BE2C (cell line): ENCODE data around the gene PTPRN2.

Experiments used
- DNase-seq: peaks from one replicate; pipeline ENCODE4 v3.0.0-alpha.2; 2020
- H3K27me3 ChIP-seq: fragments of 250-450 bp; sonication (Bioruptor Pico); 2 replicates; pipeline ENCODE4 v1.5.1; 2020; ENCODE audit warnings: mild to moderate bottlenecking
- H3K36me3 ChIP-seq: fragments of 250-450 bp; sonication (Bioruptor Pico); 2 replicates; pipeline ENCODE4 v1.5.1; 2020; ENCODE audit warnings: mild to moderate bottlenecking
- H3K4me1 ChIP-seq: fragments of 250-450 bp; sonication (Bioruptor Pico); 2 replicates; pipeline ENCODE4 v1.5.1; 2020
- H3K4me3 ChIP-seq: 2 replicates; pipeline ENCODE4 v1.5.1; 2011; ENCODE audit warnings: low read depth, low read length
- H3K9me3 ChIP-seq: fragments of 250-450 bp; sonication (Bioruptor Pico); 2 replicates; pipeline ENCODE4 v1.5.1; 2020
- CTCF ChIP-seq: IDR thresholded peaks from 2 replicates; pipeline ENCODE4 v1.5.1; 2012; ENCODE audit warnings: mild to moderate bottlenecking, low read depth, low read length

The PTPRN2 gene

GRCh38 chr7:157555313-157555712 is 1032.3 kb downstream of the PTPRN2 start:
- H3K36me3 ChIP-seq, result no peaks in the 10 kb centered on the region
- H3K27me3 ChIP-seq, result no peaks in the 10 kb centered on the region
- DNase-seq, result no peak
- no peak for TF ChIP-seq CTCF
- H3K4me1 ChIP-seq, result no peaks in the 10 kb centered on the region
- no peak overlapping the region for H3K4me3 ChIP-seq
- H3K9me3 ChIP-seq, result no peaks in the 10 kb centered on the region

- Histone ChIP-seq H3K36me3 (no peaks in the 10 kb centered on the region), H3K27me3 (no peaks in the 10 kb centered on the region), H3K4me1 (no peaks in the 10 kb centered on the region), H3K9me3 (no peaks in the 10 kb centered on the region), H3K4me3 (no peak overlapping the region)
- no peak for TF ChIP-seq CTCF
- DNase-seq, result no peak
Observed at GRCh38 chr7:157554393-157555238, 1033.0 kb downstream of the PTPRN2 start.

GRCh38 chr7:157553256-157553655 is 1034.4 kb downstream of the PTPRN2 start:
- no peaks in the 10 kb centered on the region for H3K27me3 ChIP-seq
- TF ChIP-seq CTCF, result no peak

GRCh38 chr7:157552295-157552993 is 1035.2 kb downstream of the PTPRN2 start:
- Histone ChIP-seq H3K9me3 (no peaks in the 10 kb centered on the region), H3K36me3 (no peaks in the 10 kb centered on the region), H3K4me3 (no peak overlapping the region), H3K27me3 (no peaks in the 10 kb centered on the region), H3K4me1 (no peaks in the 10 kb centered on the region)
- DNase-seq, result no peak
- no peak for TF ChIP-seq CTCF

More at GRCh38 chr7:157553256-157553655, 1034.4 kb downstream of the PTPRN2 start:
- Histone ChIP-seq H3K4me3 (no peak overlapping the region), H3K36me3 (no peaks in the 10 kb centered on the region), H3K4me1 (no peaks in the 10 kb centered on the region), H3K9me3 (no peaks in the 10 kb centered on the region)
- DNase-seq, result no peak

GRCh38 chr7:157551325-157552070 is 1036.1 kb downstream of the PTPRN2 start:
- no peak for TF ChIP-seq CTCF
- H3K27me3 ChIP-seq, result no peaks in the 10 kb centered on the region
- no peak overlapping the region for H3K4me3 ChIP-seq
- no peak for DNase-seq
- H3K4me1 ChIP-seq, result no peaks in the 10 kb centered on the region
- no peaks in the 10 kb centered on the region for H3K36me3 ChIP-seq
- H3K9me3 ChIP-seq, result no peaks in the 10 kb centered on the region; the same call in 1 of the 2 replicates
